ENCODE results near the gene TRIM24. TPM values are rescaled to one million over a fixed set of nuclear protein-coding genes. Genes with fewer than 3 reads are reported as not detected.

TRIM24 gene
- total and polyA plus RNA-seq, 2 of the 13 experiments (the other 11 are each of a cell fraction or from before 2014, with no cell fraction given) = 100 to 106 TPM

GRCh38 chr7:138512092-138512858, 52.2 kb downstream of the TRIM24 start (continued):
- no peak for TF ChIP-seq MIER3 (CRISPR knock-in tag; IDR thresholded peaks at IDR 0.05; ENCODE audit: borderline replicate concordance)
- TF ChIP-seq AHDC1 (CRISPR knock-in tag; IDR thresholded peaks at IDR 0.05; ENCODE audit: borderline replicate concordance) = no peak
- TF ChIP-seq ZNF318 (CRISPR knock-in tag; IDR thresholded peaks at IDR 0.05) = no peak
